Mammary epithelial cell (primary cell): ENCODE measurements around the gene CASZ1.

Experiments used
- CTCF ChIP-seq, 2 donors: IDR thresholded peaks in 1 of 2; conservative IDR thresholded peaks in 1 of 2; 2 replicates each; pipeline ENCODE4 v1.5.1; 2011 to 2012; ENCODE audit warnings: inconsistent platforms in 2 of 2, low read length in 2 of 2, mild to moderate bottlenecking in 2 of 2, control low read depth in 1 of 2, low read depth in 1 of 2; ENCODE audit not compliant: insufficient read depth in 1 of 2; ENCODE audit errors: extremely low read depth in 1 of 2
- EZH2 ChIP-seq: IDR thresholded peaks from 2 replicates; pipeline ENCODE4 v1.6.1; 2012; ENCODE audit warnings: low read length, inconsistent platforms, borderline replicate concordance

- TF ChIP-seq CTCF (conservative IDR thresholded peaks at IDR 0.05 in 1 of 2, IDR thresholded peaks at IDR 0.05 in 1 of 2; ENCODE audit: extremely low read depth in 1 of 2, insufficient read depth in 1 of 2, low read depth in 1 of 2, low read length in 2 of 2) (no peak), EZH2 (no peak)
Observed at GRCh38 chr1:10633416-10633815, 163.0 kb downstream of the CASZ1 start.
